SKM-1 (cell line): ENCODE results near the gene INPP5A.

Source experiments
- DNase-seq: peaks from one replicate; lab custom pipeline; 2025; ENCODE audit not compliant: unreplicated experiment; lab: John Stamatoyannopoulos, UW

INPP5A gene

DNA sequence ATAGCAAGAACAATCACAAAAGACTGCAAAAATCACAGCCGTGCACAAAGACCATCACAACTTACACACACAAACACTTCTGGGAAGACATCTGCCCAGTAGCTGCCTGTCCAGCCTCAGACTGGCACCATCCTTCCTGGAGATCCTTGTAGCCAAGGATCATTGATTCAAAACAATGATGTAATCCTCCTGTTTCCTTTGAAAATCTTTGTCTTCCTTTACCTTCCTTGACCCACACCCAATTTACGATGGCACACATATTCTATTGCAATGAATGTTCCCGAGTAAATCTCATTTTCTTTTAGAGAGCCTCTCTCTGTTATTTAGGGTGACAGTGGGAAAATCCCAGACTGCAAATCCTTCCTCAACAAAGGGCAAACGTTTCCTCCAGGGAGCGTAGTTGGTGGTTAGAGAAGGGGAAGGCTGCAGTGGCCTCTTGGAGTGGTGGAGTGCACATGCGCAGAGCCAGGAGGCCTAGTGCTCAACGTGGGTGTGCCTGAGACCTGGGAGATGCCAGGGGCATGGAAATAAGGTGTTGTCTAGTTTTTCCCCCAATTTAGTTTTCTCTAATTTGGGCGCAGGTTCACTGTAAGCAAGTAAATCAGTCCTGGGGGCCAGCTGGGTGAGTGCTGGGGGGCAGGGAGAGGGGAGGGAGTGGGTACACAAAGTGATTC is 3.1 kb upstream of the INPP5A start:
- no peak for DNase-seq

DNA sequence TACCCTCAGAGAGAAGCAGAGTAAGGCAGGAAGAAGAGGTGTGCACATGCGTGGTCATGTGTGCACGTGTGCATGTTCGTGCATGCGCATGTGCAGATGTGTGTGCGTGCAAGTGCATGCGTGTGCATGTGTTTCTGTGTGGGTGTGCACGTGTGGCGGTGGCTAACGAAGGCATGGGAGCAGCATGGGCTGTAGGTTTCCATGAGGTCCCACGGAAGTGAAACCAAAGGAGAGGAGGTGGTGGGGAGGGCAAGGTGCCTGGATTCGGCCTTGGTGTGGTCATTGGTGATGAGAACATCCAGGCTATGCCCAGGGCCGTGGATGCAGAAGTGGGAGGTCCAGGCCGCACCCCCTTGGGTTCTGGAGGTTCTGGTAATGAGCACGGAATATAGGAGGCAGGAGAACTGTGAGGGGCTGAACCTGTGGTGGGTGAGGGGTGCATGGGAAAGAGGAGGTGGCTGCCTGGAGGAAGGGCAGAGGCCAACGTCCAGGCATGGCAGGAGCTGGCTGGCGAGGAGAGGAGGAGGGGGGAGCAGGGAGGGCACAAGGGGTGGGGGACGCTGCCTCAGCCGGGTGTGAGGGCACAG is 2.4 kb upstream of the INPP5A start:
- DNase-seq, result no peak

DNA sequence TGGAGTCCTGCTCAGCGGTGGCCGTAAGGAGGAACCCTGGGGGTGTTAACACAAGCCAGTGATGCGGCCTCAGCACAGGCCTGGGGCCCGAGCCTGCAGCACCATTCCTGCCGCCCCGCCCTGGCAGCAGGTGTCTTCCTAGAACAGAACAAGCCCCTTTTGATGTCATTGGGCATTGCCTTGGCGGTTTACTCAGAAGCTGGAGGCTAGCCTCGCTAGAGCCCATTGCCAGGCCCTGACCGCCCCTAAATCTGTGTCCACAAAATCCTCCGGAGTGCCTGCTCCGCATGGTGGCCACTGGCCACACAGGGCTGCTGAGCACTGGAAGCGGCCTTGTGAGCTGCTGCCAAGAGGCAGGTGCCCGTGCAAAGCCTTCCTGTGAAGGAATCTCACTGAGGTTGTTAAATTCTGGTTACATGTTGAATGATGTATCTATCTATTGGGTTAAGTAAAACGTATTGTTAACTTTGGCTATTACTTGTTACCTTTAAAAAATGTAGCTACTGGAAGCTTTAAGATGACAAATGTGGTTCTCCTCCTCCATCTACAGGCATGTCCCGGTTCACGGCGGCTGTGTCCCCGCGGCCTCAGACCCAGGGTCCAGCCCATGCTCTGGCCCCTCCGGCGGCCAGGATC is 1.2 kb upstream of the INPP5A start:
- no peak for DNase-seq

DNA sequence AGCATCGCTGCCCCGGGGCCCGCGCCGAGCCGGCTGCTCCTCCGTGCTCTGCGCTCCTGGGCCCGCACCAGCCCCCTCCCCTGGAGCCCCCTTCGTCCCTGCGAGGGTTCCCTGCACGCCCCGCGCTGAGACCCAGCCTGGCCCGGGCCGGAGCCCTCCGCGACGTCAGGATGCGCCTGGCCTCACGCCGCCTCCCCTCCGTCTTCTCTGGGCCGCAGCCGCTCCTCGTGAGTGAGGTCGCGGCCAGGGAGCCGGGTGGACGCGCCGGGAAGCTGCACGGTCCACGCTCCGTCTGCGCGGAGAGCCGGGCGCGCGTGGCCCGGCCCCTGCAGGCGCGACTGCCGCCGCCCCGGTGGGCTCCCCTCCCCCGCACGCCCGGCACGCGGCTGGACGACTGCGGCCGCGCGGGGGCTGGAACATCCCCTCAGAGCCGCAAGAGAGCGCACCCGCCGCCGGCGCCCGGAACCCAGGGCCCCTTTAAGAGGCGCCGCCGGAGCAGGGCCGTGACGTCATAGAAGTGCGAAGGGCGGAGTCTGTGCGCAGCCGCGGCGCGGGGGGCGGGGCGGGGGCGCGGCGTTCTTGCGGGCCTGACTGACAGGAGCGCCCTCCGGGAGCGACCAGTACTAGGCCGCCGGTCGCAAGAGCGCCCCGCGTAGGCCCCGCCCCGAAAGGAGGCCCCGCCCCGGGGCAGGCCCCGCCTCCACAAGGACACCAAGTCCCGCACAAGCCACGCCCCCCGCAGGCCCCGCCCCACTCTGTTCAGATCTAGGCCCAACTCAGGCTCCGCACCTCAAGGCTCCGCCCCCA is 507 bp upstream of the INPP5A start:
- peak; percentile 92 for DNase-seq

DNA sequence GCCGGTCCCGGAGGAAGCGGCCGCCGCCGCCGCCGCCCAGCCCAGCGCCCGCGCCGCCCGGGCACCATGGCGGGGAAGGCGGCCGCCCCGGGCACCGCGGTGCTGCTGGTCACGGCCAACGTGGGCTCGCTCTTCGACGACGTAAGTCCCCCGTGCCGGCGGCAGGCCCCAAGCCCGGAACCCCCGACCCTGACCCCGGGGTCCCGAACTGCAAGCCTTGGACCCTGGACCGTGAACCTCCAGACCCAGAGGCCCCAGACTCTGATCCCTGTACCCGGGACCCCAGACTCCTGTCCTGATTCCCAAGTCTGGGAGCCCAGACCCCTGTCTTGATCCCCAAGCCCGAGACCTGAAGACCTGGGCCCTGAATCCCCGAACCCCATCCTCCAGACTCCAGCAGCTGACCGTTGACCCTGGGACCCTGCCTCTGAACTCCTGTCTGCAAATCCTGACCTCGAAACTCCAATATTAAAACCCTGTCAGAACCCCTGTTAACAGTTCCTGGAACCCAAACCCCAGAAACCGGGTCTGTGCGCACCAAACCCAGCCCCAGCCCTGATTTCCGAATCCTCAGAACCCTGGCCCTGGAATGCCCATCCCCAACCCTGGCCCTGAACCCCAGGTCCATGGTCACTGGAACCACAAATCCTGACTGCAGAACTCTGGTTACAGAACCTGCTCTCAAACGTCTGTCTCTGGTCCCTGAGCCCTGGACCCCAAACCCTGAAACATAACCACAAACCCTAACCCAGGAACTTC is 623 bp downstream of the INPP5A start:
- no peak for DNase-seq

DNA sequence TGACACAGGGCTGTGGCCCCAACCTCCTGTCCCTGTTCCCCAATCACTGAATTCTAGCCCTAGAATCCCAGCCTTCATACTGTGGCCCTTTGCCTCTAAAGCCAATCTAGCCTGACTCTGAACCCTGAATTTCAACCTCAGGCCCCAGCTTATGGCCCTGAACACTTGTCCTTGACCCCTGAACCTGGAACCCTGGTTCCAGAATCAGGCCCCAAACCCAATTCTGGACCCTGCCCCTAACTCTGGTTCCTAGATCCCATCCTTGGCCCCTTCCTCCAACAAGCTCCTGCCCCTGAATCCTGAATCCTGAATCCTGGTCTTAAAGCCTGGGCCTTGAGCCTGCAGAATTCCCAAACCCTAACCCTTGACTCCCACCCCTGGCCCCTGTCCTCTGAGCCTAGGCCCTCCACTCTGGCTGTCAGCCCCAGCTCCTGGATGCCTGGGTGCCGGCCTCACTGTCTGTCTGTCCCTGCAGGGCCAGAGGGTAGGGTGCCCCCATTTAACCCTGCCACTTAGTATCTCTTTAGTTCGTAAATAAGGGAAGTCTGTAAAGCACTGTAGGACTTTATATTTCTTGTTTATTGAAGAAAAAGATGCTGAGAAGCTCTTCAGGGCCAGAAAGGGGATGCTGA is 1.3 kb downstream of the INPP5A start:
- DNase-seq, result no peak

DNA sequence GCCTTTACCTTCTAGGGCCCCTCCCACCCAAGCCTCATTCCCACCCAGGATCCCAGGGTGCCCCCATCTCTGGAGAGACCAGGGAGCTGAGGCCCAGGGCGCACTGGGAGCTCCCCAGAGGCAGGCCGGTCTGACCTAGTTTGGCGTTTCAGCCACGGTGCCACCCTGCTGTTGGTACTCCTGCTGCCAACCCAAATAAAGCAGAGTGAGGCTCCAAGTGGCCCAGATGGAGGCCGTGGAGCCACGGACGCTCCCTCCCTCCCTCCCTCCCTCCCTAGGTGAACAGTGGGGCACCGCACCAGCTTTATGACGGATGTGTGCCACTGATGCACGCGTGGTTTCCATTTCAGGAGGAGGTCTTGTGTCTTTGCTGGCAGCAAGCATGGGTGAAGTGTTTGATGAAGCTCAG is 1.8 kb downstream of the INPP5A start:
- no peak for DNase-seq

DNA sequence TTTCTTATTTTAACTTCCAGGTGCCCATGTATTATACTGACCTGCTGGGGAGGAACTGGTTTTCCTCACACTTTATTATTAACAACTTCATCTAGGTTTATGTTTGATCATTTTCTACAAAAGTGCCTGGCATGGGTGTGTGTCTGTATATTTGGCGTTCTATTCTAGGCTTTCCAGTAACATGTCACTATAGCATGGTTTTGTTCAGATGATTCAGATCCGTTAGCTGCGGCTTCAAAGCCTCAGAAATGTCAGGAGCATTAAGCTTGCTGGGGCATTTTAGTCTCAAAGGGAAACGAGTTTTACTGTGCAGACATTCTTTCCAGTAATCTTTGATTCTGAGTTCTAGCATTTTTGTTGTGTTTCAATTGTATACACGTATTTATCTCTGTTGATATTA is 2.3 kb downstream of the INPP5A start:
- no peak for DNase-seq

DNA sequence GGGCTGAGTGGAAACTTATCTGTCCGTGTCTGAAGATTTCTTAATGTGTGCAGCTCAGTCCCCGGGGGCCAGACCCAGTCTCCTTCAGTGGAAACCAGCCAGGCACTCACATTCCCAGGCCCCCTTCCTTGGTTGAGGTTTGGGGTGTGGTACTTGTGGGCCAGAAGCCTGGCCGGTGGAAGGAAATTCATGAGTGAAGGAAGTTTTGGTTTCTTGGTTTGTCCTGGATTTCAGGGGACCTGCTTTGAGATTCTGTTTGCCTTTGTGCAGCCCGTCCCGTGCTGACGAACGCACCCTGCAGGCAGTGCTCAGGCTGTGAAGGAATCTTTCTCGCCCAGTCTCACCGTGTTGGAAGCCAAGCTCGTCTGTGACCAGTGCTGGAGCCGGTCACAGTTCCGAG is 2.9 kb downstream of the INPP5A start:
- no peak for DNase-seq

DNA sequence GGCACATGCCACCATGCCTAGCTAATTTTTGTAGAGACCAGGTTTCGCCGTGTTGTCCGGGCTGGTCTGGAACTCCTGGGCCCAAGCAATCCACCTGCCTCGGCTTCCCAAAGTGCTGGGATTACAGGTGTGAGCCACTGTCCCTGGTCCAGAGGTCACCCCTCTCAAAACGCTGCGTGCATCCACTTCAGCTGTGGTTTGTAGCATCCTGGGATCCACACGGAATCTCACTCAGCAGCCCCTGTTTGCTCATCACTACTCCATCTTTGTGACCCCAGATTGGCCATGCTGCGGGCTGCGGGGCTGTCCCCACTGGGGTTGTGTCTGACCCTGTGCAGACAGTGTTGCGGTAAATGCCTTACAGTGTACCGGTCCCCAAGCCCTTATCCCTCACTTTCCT is 3.5 kb downstream of the INPP5A start:
- no peak for DNase-seq

DNA sequence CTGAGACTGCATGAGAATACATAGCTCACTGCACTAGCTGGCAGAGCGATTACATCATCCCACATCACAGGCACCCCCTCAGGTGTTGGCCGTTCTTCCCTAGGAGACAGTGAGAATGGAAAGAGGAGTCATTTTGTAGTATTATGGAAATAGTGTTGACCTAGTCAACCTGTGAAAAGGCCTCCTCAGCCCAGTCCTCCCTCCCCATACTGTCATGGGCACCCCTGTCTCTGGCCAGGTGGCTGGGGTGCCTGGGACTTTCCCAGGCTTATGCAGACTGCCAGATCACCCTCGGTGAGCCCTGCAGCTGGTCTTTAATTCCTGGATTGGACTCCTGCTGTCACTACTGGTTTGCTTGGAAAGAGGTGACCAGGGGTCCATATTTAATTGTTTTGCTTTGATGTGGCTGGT is 4.0 kb downstream of the INPP5A start:
- no peak for DNase-seq

DNA sequence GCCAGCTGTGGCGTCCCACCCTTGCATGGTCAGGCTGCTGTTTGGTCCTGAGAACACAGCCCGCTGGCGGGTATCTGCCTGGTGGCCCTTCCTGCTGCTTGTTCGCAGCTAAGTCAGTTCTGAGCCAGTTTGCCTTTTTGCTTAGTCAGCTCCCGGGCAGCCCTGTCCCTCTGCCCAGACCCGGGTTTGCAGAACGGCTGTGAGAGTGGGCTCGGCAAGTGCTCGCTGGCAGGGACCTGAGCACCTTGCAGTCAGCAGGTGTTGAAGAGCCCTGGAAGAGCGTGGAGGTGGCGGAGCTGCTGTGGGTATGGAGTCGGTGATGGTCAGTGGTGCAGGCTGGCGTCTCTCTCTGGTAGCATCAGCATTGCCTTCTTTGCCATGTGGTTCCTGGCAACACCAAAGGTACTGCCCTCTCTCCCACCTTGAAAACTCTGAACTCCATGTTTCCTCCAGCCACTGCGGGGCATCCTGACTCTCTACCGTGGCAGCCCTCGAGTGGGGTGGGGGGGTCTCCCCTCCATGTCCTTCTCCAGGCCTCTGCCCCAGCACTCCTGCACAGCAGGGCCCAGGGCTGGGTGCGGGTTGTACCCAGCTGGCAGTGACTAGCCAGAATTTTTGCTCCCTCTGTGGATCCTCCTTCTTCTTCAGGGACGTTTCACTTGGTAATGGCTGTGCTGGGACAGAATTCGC is 4.6 kb downstream of the INPP5A start:
- DNase-seq, result no peak

DNA sequence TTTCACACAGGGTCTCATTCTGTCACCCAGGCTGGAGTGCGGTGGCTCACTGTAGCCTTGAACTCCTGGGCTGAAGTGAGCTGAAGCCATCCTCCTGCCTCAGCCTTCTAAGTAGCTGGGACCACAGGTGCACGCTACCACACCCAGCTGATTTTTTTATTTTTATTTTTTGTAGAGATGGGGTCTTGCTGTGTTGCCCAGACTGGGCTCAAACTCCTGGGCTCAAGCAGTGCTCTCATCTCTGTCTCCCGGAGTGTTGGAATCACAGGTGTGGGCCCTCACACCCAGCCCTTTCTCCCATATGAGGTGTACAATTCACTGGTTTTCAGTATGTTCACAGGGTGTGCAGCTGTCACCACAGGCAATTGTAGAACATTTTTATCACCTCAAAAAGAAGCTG is 5.2 kb downstream of the INPP5A start:
- no peak for DNase-seq

DNA sequence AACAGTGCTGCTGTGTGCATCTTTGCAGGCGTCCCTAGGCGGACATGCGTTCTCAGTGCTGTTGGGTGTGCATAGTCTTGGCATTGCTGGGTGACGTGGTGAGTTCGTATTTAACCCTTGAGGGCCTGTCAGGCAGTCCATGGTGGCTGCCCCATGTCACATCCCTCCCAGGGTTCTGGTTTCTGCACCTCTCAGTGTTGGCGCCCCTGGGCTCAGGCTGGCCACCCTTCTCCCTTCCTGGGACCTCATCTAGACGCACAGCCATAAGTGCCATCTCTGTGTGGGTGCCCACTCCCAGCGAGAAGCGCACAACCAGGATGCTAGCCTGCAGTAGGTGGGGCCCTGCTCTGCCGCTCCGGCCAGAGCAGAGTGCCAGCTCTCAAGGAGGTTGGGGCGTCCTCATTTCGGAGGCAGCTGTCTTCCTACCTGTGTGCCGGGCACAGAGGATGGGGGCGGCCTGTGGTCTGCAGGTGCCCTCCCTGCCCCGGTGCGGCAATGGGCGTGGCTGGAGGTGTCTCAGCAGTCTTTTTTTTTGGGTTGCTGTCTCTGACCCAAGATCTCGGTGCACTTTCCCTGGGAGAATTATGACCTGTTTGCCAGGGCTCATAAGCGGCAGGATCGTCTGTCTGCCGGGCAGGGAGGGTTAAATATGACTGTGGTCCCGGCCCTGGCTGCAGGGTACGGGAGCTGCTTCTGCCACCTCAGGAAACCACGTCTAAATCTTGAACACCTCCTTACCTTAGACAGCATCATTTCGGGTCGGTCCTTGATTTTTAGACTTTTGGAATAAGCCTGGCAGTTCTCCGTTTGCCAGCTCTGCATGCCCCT is 6.5 kb downstream of the INPP5A start:
- DNase-seq, result no peak

DNA sequence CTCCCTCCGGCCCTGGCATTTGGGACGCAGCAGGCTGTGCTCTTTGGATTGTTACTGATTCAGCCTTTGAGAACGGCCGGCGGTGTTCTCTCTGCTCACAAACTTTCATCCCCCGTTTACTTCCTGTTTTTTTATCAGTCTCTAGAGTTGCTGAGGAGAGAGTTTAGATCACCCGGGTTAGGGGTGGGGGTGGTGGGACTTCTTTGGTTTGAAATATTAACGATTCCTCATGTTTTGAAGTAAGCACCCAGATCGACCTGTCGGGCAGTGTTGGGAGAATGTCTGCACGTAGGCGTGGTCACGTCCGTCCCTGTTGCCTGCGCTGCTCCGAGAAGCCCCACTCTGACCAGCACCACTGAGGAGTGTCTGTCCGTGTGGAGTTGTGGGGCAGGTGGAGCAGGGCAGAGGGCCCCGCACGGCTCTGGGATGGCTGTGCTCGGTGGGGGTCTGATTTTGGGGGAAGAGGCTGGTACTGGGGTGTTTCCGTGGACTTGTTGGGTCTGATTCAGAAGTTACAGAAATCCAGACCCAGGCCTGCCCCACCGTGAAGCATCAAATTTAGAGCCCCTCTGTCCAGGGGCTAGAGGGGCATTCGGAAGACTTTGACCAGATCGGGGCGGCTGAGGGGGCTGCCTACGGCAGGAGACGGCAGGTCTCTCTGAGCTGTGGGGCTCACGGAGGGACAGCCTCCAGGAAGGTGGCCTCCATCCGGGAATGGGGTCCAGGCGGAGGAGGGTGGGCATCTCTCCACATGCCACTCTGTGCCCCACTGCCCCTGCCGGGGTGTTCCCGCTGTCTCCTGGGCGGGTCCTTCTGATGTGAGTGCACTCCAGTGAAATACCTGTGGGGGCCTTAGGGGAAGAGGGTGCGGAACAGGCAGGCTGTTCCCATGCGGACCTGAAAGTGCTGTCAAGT is 7.4 kb downstream of the INPP5A start:
- peak; percentile 41 for DNase-seq

DNA sequence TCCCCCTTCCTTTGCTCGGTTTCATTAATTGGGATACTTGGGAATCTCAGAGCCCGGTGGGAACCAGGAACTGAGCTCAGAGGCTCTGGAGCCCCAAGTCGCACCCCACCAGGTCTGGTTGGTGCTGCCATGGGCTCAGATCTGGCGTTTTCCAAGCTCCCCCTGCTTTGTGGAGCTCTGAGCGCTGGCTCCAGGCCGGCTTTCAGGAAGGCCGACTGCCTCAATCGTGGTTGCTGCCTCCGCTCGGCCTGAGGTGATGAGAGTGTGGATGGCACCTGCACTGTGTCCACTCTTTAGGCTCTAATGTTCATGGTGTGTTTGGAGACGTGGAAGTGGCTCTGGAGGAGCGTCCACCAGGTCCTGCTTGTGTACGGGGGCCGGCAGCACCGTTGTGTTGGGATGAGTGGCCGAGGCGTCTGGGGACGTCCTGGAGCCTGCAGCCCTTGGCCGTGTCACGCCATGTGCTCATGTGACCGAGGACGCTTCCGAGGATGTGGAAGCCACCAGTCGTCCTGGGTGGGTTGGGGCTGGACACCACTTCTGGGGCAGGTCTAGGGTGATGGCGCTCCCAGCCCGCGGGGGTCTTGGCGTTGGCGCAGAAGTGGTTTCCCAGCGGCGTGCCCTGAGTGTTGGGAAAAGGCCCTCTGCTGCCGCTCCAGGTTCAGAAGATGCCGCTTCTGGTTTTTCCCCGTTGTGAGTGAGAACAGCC is 8.2 kb downstream of the INPP5A start:
- no peak for DNase-seq

DNA sequence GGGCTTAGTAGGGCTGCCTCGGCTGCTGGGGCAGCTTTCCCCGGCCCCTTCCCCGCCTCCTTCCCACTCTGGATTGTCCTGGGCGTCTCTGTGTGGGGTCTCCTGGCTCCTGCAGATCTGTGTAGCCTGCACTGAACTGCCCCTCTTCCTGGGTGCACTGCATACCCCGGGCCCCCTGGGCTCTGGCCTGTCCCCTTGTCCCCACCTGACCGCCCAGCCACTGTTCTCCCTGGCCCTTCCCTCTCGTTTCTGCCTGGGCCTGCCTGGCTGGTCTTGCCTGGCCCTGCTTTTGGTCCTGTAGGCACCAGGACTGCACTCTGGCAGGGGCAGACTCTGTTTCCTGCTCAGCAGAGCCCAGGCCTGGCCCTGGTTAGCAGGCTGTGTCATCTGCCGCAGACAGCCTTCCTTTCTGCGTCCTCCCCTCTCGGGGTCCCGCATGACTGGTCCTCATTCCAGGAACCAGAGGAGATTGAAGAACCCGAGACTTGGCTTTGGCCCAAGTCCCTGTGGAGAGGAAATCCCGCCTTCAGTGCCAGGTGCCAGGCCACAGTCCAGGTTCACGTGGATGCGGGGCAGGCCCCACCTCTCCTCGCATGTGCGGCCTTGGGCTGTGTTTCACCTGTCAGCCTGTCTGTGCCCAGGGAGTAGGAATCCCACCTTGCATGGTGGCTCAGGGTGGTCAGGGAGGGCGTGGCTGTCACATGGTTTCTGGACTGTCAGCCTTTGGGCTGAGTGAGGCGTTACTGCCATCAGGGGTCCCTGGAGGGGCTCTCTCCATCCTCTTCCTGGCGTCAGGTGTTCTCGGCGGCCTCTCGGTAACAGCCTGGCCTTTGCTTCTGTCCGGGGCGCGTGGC is 9.2 kb downstream of the INPP5A start:
- no peak for DNase-seq
